Right kidney (tissue), 9 donors: ENCODE data around the gene LMF1.

Experiments
- DNase-seq: peaks from one replicate; pipeline ENCODE4 v3.0.0-alpha.2; 2016
- long read RNA-seq, 8 donors: transcript quantifications; one replicate each; lab custom pipeline, GENCODE V29; 2026

Gene LMF1
- long read RNA-seq, donor 1, transcript LMF1-212 (10 exons, 1,603 nt) = major isoform, 5 of 12 reads
- long read RNA-seq, donor 1, partial matches to known transcripts = 6 of 12 reads
- long read RNA-seq, donor 1, other reads (novel, unspliced or antisense) = 0 of 12 reads
- long read RNA-seq, donor 2 = 0 reads
- long read RNA-seq, donor 3, partial matches to known transcripts = 0 of 2 reads
- long read RNA-seq, donor 3, other reads (novel, unspliced or antisense) = 0 of 2 reads
- long read RNA-seq, donor 4, partial matches to known transcripts = 0 of 6 reads
- long read RNA-seq, donor 4, other reads (novel, unspliced or antisense) = 0 of 6 reads
- long read RNA-seq, donor 5, partial matches to known transcripts = 0 of 2 reads
- long read RNA-seq, donor 5, other reads (novel, unspliced or antisense) = 0 of 2 reads
- long read RNA-seq, donor 6, transcript LMF1-212 (10 exons, 1,603 nt) = major isoform, 5 of 10 reads
- long read RNA-seq, donor 6, partial matches to known transcripts = 0 of 10 reads
- long read RNA-seq, donor 6, other reads (novel, unspliced or antisense) = 0 of 10 reads
- long read RNA-seq, donor 7 = 0 reads
- long read RNA-seq, donor 8, partial matches to known transcripts = 0 of 4 reads
- long read RNA-seq, donor 8, other reads (novel, unspliced or antisense) = 0 of 4 reads

GRCh38 chr16:970766-971581 is at the start of gene LMF1:
Gene LMF1 (minus strand): TSS chr16:970984. CDS start chr16:970980, 4 bp downstream.
- peak; percentile 97 for DNase-seq

GRCh38 chr16:1020091-1020399 is 49.3 kb upstream of the LMF1 start:
- DNase-seq = no peak

GRCh38 chr16:1019231-1020090 is 48.7 kb upstream of the LMF1 start:
- DNase-seq = peak; percentile 73

GRCh38 chr16:1018447-1019198 is 47.8 kb upstream of the LMF1 start:
- DNase-seq = no peak

- no peak for DNase-seq
These were observed 44.1 kb upstream of the LMF1 start for GRCh38 chr16:1014771-1015495.

- no peak for DNase-seq
These were observed 43.4 kb upstream of the LMF1 start for GRCh38 chr16:1014221-1014620.

GRCh38 chr16:1013593-1013900 is 42.8 kb upstream of the LMF1 start:
- DNase-seq = no peak

- no peak for DNase-seq
These were observed 42.2 kb upstream of the LMF1 start for GRCh38 chr16:1012722-1013592.

- DNase-seq = no peak
These were observed 41.4 kb upstream of the LMF1 start for GRCh38 chr16:1012135-1012534.

GRCh38 chr16:1011316-1012082 is 40.7 kb upstream of the LMF1 start:
- no peak for DNase-seq

GRCh38 chr16:1010815-1011214 is 40.0 kb upstream of the LMF1 start:
- DNase-seq = no peak

- DNase-seq = no peak
These were observed 39.5 kb upstream of the LMF1 start for GRCh38 chr16:1010251-1010650.

GRCh38 chr16:1009358-1010150 is 38.8 kb upstream of the LMF1 start:
- no peak for DNase-seq

GRCh38 chr16:1008085-1008484 is 37.3 kb upstream of the LMF1 start:
- no peak for DNase-seq

- DNase-seq = no peak
These were observed 36.6 kb upstream of the LMF1 start for GRCh38 chr16:1007284-1007850.

- DNase-seq = no peak
These were observed 36.0 kb upstream of the LMF1 start for GRCh38 chr16:1006781-1007180.

GRCh38 chr16:1005286-1005685 is 34.5 kb upstream of the LMF1 start:
- no peak for DNase-seq
